ENCODE data around the gene OR6C76. TPM values are rescaled to one million over a fixed set of nuclear protein-coding genes. Genes with fewer than 3 reads are reported as not detected.

OR6C76 gene
- total RNA-seq: not detected in 2 replicates

DNA sequence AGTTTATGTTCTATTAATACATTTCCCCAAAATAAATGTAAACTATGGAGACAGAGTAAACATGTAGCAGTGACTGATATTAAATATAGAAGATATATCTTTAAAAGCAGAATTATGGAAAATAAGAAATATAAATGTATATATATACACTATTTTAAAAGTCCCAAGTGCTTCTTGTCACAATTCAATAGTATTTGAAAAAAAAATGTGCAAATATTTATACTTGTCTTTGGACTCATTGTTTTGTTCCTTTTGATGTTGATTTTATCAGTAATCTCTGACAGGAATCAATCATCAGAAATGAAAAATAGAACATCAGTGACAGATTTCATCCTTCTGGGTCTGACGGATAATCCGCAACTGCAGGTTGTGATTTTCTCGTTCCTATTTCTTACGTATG is at the start of gene OR6C76:
Gene OR6C76 (plus strand): TSS at position 301 of the 400 bp plus-strand sequence. CDS start 0 bp downstream, at position 301.

DNA sequence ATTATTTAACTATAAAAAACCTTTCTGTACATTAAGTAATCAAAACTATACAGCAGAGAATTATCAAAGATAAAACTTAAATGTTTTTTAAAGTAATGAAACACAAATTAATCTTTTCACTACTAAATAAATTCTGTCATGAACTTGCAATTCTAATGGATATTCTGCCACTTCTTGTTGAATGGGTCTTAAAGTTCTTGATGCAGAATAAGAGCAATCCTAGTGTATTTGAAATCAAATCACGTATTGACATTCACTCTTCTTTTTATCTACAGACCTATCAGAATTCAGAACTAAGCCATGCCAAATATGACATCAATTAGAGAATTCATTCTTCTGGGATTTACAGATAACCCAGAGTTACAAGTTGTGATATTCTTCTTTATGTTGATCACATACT is 25.8 kb upstream of the OR6C76 start, which contains the start of gene OR6C65:
Gene OR6C65 (plus strand): TSS at position 301 of the 400 bp plus-strand sequence. CDS start 0 bp downstream, at position 301.

DNA sequence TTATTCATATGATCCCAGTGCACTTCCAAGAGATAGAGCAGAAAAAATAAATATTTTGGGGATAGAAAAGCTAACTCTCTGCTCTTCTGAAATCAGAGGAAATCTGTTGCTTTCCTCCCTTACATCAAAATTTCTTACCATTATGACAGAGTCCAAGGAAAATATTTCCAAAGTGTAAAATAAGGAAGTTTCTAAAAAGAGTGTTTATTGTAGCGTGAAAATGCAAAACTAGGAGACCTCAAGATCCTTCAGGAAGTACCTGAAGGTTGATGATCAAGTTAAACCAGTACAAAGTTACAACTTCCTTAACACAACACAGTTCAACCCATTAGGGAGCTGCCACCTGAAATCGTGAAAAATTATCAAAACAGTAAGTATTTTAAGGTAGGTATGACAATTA is 17.7 kb downstream of the OR6C76 start, which contains the start of gene OR6C2:
Gene OR6C2 (plus strand): TSS at position 301 of the 400 bp plus-strand sequence. CDS start 8,138 bp downstream, outside the sequence.

DNA sequence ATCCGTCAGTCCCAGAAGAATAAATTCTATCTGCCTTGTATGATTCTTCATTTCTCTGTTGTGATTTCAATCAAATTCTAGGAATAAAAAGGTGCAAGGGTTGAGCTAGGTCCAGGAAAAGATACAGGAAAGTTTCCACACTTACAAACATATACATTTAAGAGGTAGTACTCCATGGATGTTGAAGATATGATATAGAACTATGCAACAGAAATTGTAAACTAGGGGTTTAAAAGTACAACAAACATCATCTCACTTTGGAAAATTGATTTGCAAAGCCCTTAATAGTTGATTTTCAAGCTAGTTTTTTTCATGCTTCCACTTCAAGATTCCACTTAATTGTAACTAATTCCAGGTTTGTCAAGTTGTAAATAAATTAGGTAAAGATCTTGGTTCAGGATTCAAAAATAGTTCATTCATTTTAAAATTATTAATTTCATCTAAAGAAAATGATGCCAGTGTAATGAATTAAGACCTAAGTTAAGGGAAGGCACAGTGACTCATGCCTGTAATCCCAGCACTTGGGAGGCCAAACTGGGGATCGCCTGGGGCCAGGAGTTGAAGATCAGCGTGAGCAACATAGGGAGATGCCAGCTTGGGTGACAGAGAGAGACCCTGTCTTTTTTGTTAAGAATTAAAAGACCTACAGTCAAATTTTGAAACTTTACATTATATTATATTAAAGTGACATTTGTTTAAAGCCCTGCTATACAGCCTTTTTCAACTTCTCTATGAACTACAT is 44.2 kb downstream of the OR6C76 start, which contains the start of gene OR6C70:
Gene OR6C70 (minus strand): TSS at position 51 of the 742 bp plus-strand sequence. CDS start 0 bp downstream, at position 51.

Other genes with a start within 250 kb of the OR6C76 start
- not detected in 2 replicates for gene OR10A7, start 205.2 kb upstream of the OR6C76 start, total RNA-seq
- gene OR6C74, start 181.6 kb upstream of the OR6C76 start, total RNA-seq: not detected in 2 replicates
- not detected in 2 replicates for gene OR6C6, start 129.7 kb upstream of the OR6C76 start, total RNA-seq
- gene OR6C1, start 111.9 kb upstream of the OR6C76 start, total RNA-seq: not detected in 2 replicates
- not detected in 2 replicates for gene OR6C3, start 95.5 kb upstream of the OR6C76 start, total RNA-seq
- gene OR6C75, start 63.3 kb upstream of the OR6C76 start, total RNA-seq: not detected in 2 replicates
- not detected in 2 replicates for gene OR6C65, start 25.7 kb upstream of the OR6C76 start, total RNA-seq
- not detected in 2 replicates for gene OR6C2, start 17.8 kb downstream of the OR6C76 start, total RNA-seq
- gene OR6C70, start 43.9 kb downstream of the OR6C76 start, total RNA-seq: not detected in 2 replicates
- gene OR6C68, start 66.1 kb downstream of the OR6C76 start, total RNA-seq: not detected in 2 replicates
- gene OR6C4, start 123.3 kb downstream of the OR6C76 start, total RNA-seq: not detected in 2 replicates
- not detected in 2 replicates for gene OR2AP1, start 146.2 kb downstream of the OR6C76 start, total RNA-seq
- gene OR10P1, start 210.6 kb downstream of the OR6C76 start, total RNA-seq: not detected in 2 replicates

Measured in smooth muscle cell of trachea (primary cell).